HCT116 (cell line): ENCODE data around the gene AKIRIN2. TPM values are rescaled to one million over a fixed set of nuclear protein-coding genes. Genes with fewer than 3 reads are reported as not detected.
"Not testable (repeated sequence)": the region's sequence is repeated elsewhere in the genome, so short reads cannot be mapped to it uniquely, and the experiment has no call there.

Source experiments
- ATAC-seq: fragments of 200-7000 bp; cut with Tn5 transposase; 2 replicates; pipeline ENCODE4 v1.9.1; 2020; ENCODE audit warnings: mild to moderate bottlenecking, moderate library complexity
- BruUV-seq: library from RNA; stranded (reverse); fragments of 400-500 nt; replicated peaks from 2 replicates; lab custom pipeline; 2021; lab: Mats Ljungman, UMichigan
- CTCF ChIA-PET: fragments of 300-600 bp; sonication (Branson Sonifier 250); formaldehyde crosslinking; loops from one replicate; lab custom pipeline; 2021; ENCODE audit warnings: antibody characterized with exemption; lab: Charles Lee
- POLR2A ChIA-PET: fragments of 300-600, 350-600 bp; sonication (Branson Sonifier 250); formaldehyde crosslinking; loops from one replicate; lab custom pipeline; 2021; ENCODE audit warnings: antibody characterized with exemption; lab: Charles Lee
- RAD21 ChIA-PET, 2 experiments: fragments of 300-600 bp; sonication (Branson Sonifier 250); formaldehyde crosslinking; loops; one replicate each; lab custom pipeline; 2023; ENCODE audit warnings: low total read pairs in 2 of 2; ENCODE audit not compliant: uncharacterized antibody in 2 of 2, unreplicated experiment in 2 of 2, low non-redundant PET in 1 of 2; lab: Charles Lee
- DNase-seq: peaks from one replicate; pipeline ENCODE4 v3.0.0-alpha.2; 2010; ENCODE audit warnings: low read depth, low spot score
- H2AFZ ChIP-seq: fragments of 200-600 bp; shearing (Covaris generic), sonication (generic); 2 replicates; pipeline ENCODE4 v1.6.1; 2017; ENCODE audit warnings: low read depth, mixed run types, mixed read lengths, antibody characterized with exemption, low read length; ENCODE audit not compliant: poor library complexity, severe bottlenecking
- H3K27ac ChIP-seq: 2 replicates; pipeline ENCODE4 v1.5.1; 2012; ENCODE audit warnings: low read depth, low read length
- H3K27me3 ChIP-seq: fragments of 200-600 bp; sonication (generic); 2 replicates; pipeline ENCODE4 v1.6.1; 2016; ENCODE audit warnings: mixed run types, low read length, mixed read lengths; ENCODE audit not compliant: insufficient read depth
- H3K36me3 ChIP-seq, 2 experiments: fragments of 200-500 bp in 1 of 2; fragments of 200-600 bp in 1 of 2; sonication (Bioruptor generic) in 1 of 2; sonication (generic) in 1 of 2; 2 replicates each; pipeline versions ENCODE4 v1.5.1 to v1.6.1; 2014 to 2016; ENCODE audit warnings: low read length in 2 of 2, inconsistent platforms in 1 of 2, mixed read lengths in 1 of 2, mixed run types in 1 of 2; ENCODE audit not compliant: insufficient read depth in 2 of 2, control insufficient read depth in 1 of 2
- H3K4me1 ChIP-seq, 2 experiments: fragments of 200-600 bp in 1 of 2; sonication (generic) in 1 of 2; 2 replicates each; pipeline versions ENCODE4 v1.5.1 to v1.6.1; 2012 to 2017; ENCODE audit warnings: low read length in 2 of 2, inconsistent platforms in 1 of 2, mild to moderate bottlenecking in 1 of 2, mixed read lengths in 1 of 2, mixed run types in 1 of 2, moderate library complexity in 1 of 2; ENCODE audit not compliant: insufficient read depth in 2 of 2, control insufficient read depth in 1 of 2
- H3K4me2 ChIP-seq: fragments of 200-600 bp; sonication (generic); 2 replicates; pipeline ENCODE4 v1.6.1; 2017; ENCODE audit warnings: mixed run types, low read length, mixed read lengths
- H3K4me3 ChIP-seq, 2 experiments: fragments of 200-600 bp in 1 of 2; sonication (generic) in 1 of 2; replicated peaks in 1 of 2; 2 replicates each; pipeline ENCODE4 v1.5.1; 2011 to 2016; ENCODE audit warnings: low read length in 2 of 2, control low read depth in 1 of 2, low read depth in 1 of 2, mild to moderate bottlenecking in 1 of 2, mixed read lengths in 1 of 2, mixed run types in 1 of 2
- H3K79me2 ChIP-seq: fragments of 200-600 bp; sonication (generic); 2 replicates; pipeline ENCODE4 v1.6.1; 2017; ENCODE audit warnings: mild to moderate bottlenecking, mixed run types, low read length, moderate library complexity, mixed read lengths; ENCODE audit not compliant: insufficient read depth
- H3K9ac ChIP-seq: fragments of 200-600 bp; sonication (generic); 2 replicates; pipeline ENCODE4 v1.6.1; 2016; ENCODE audit warnings: low read length, mixed read lengths
- H3K9me2 ChIP-seq: fragments of 200-600 bp; sonication (generic), shearing (Covaris generic); 2 replicates; pipeline ENCODE4 v1.6.1; 2017; ENCODE audit warnings: mixed run types, mild to moderate bottlenecking, moderate library complexity; ENCODE audit not compliant: insufficient read depth
- H3K9me3 ChIP-seq, 2 experiments: fragments of 200-500 bp in 1 of 2; fragments of 200-600 bp in 1 of 2; sonication (Bioruptor generic) in 1 of 2; sonication (generic) in 1 of 2; 2 replicates each; pipeline ENCODE4 v1.6.1; 2014 to 2017; ENCODE audit warnings: low read length in 2 of 2, mixed read lengths in 2 of 2, inconsistent platforms in 1 of 2, low read depth in 1 of 2, mild to moderate bottlenecking in 1 of 2, mixed run types in 1 of 2, moderate library complexity in 1 of 2; ENCODE audit not compliant: control insufficient read depth in 1 of 2, insufficient read depth in 1 of 2
- H4K20me1 ChIP-seq: fragments of 200-600 bp; sonication (generic), shearing (Covaris generic); 2 replicates; pipeline ENCODE4 v1.6.1; 2017; ENCODE audit warnings: mixed run types, mild to moderate bottlenecking, moderate library complexity; ENCODE audit not compliant: insufficient read depth
- POLR2A ChIP-seq: IDR thresholded peaks from 2 replicates; pipeline ENCODE4 v1.7.0; 2011; ENCODE audit warnings: borderline replicate concordance; ENCODE audit not compliant: insufficient read depth, insufficient read length; ENCODE audit errors: extremely low read depth
- intact Hi-C: fragments of 100-400 bp; cut with micrococcal nuclease; formaldehyde crosslinking; loops from 2 replicates; pipeline ENCODE4 v1.10.0; 2022
- total RNA-seq: library from RNA; stranded (reverse); gene quantifications from one replicate; pipeline ENCODE4 v1.2.1, GENCODE V29; 2021; ENCODE audit not compliant: unreplicated experiment
- TF ChIP-seq, protein P1 (sequence below): IDR thresholded peaks from 2 replicates; pipeline ENCODE4 v1.6.1; 2011; ENCODE audit warnings: mild to moderate bottlenecking, low read length, moderate library complexity; ENCODE audit not compliant: insufficient replicate concordance; ENCODE audit errors: extremely low read depth
- TF ChIP-seq, protein P2 (sequence below), 3 experiments: fragments of 200-600 bp in 1 of 3; sonication (generic) in 1 of 3; IDR thresholded peaks in 2 of 3; conservative IDR thresholded peaks in 1 of 3; 2 replicates each; pipeline ENCODE4 v1.5.1; 2012 to 2017; ENCODE audit warnings: low read depth in 2 of 3, low read length in 2 of 3, antibody characterized with exemption in 1 of 3, borderline replicate concordance in 1 of 3, control low read depth in 1 of 3, mild to moderate bottlenecking in 1 of 3, mixed read lengths in 1 of 3, mixed run types in 1 of 3, moderate library complexity in 1 of 3; ENCODE audit not compliant: insufficient read depth in 1 of 3

Gene AKIRIN2
- total RNA-seq, 1 experiment from 2014 or later: 54.8 TPM

DNA sequence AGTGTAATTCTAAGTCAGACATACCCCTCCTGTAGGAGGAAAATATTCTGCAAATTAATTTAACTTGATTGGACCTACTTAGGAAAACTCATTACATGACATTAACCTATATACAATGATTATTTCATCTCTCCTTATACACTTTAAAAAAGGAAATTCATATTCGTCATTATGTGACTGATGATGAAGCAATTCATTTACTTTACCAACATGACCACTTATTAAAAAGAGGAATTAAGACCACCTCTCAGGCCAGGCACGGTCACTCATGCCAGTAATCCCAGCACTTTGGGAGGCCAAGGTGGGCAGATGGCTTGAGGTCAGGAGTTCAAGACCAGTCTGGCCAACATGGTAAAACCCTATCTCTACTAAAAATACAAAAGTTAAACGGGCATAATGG, 11.6 kb downstream of the AKIRIN2 start:
- TF ChIP-seq, protein P1, sequence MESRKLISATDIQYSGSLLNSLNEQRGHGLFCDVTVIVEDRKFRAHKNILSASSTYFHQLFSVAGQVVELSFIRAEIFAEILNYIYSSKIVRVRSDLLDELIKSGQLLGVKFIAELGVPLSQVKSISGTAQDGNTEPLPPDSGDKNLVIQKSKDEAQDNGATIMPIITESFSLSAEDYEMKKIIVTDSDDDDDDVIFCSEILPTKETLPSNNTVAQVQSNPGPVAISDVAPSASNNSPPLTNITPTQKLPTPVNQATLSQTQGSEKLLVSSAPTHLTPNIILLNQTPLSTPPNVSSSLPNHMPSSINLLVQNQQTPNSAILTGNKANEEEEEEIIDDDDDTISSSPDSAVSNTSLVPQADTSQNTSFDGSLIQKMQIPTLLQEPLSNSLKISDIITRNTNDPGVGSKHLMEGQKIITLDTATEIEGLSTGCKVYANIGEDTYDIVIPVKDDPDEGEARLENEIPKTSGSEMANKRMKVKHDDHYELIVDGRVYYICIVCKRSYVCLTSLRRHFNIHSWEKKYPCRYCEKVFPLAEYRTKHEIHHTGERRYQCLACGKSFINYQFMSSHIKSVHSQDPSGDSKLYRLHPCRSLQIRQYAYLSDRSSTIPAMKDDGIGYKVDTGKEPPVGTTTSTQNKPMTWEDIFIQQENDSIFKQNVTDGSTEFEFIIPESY: no peak
- TF ChIP-seq POLR2A: no peak
- TF ChIP-seq, protein P2, sequence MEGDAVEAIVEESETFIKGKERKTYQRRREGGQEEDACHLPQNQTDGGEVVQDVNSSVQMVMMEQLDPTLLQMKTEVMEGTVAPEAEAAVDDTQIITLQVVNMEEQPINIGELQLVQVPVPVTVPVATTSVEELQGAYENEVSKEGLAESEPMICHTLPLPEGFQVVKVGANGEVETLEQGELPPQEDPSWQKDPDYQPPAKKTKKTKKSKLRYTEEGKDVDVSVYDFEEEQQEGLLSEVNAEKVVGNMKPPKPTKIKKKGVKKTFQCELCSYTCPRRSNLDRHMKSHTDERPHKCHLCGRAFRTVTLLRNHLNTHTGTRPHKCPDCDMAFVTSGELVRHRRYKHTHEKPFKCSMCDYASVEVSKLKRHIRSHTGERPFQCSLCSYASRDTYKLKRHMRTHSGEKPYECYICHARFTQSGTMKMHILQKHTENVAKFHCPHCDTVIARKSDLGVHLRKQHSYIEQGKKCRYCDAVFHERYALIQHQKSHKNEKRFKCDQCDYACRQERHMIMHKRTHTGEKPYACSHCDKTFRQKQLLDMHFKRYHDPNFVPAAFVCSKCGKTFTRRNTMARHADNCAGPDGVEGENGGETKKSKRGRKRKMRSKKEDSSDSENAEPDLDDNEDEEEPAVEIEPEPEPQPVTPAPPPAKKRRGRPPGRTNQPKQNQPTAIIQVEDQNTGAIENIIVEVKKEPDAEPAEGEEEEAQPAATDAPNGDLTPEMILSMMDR (IDR thresholded peaks at IDR 0.05 in 2 of 3, conservative IDR thresholded peaks at IDR 0.05 in 1 of 3; ENCODE audit: borderline replicate concordance in 1 of 3, insufficient read depth in 1 of 3, low read depth in 2 of 3, low read length in 2 of 3): no peak
- H3K4me2 ChIP-seq: no peak overlapping the region
- intact Hi-C loops: no loop called here
- POLR2A ChIA-PET: no interaction called here
- no peaks in the 10 kb centered on the region for H3K9me3 ChIP-seq
- peaks cover 0 to 2% of the 10 kb centered on the region in 2 experiments; a peak in 1 of 4 replicates for H3K4me1 ChIP-seq
- H3K9me2 ChIP-seq: no peaks in the 10 kb centered on the region
- RAD21 ChIA-PET: no interaction called here
- peaks cover 100% of the 10 kb centered on the region for H3K79me2 ChIP-seq
- CTCF ChIA-PET: no interaction called here
- ATAC-seq: no peak
- DNase-seq: no peak
- H3K4me3 ChIP-seq: no peak overlapping the region
- peaks cover 0 to 2% of the 10 kb centered on the region in 2 experiments; a peak in 2 of 4 replicates for H3K36me3 ChIP-seq
- H3K9ac ChIP-seq: no peak overlapping the region
- H2AFZ ChIP-seq: no peak overlapping the region
- no peak overlapping the region for H3K27ac ChIP-seq
- H3K27me3 ChIP-seq: no peaks in the 10 kb centered on the region
- no TSS peak for BruUV-seq
- peaks cover 4% of the 10 kb centered on the region for H4K20me1 ChIP-seq

DNA sequence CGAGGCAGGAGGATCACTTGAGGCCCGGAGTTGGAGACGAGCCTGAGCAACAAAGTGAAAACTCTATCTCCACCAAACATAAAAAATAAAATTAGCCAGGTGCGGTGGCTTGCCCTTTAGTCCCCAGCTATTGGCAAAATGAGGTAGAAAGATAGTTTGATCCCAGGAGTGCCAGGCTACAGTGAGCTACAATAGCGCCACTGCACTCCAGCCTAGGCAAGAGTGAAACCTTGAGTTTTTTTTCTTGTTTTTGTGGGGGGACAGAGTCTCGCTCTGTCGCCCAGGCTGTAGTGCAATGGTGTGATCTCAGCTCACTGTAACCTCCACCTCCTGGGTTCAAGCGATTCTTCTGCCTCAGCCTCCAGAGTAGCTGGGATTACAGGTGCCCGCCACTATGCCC, 14.1 kb downstream of the AKIRIN2 start:
- POLR2A ChIA-PET, H3K9ac ChIP-seq, H3K4me1 ChIP-seq, H3K4me2 ChIP-seq, H3K36me3 ChIP-seq, CTCF ChIA-PET, H3K9me2 ChIP-seq, H3K9me3 ChIP-seq, DNase-seq, BruUV-seq, H3K27ac ChIP-seq, H3K27me3 ChIP-seq, ATAC-seq, RAD21 ChIA-PET, intact Hi-C loops, H2AFZ ChIP-seq, H3K4me3 ChIP-seq: not testable (repeated sequence)
- peaks cover 100% of the 10 kb centered on the region for H3K79me2 ChIP-seq
- H4K20me1 ChIP-seq: peaks cover 16% of the 10 kb centered on the region
